Measurements from ENCODE around the gene PIGQ.

PIGQ gene

GRCh38 chr16:628321-629061, 58.7 kb downstream of the PIGQ start:
- DNase-seq (ENCODE audit: low read depth, low spot score) = no peak

- no peak for DNase-seq (ENCODE audit: low read depth, low spot score)
Measured at GRCh38 chr16:629185-629832, 59.5 kb downstream of the PIGQ start.

DNA sequence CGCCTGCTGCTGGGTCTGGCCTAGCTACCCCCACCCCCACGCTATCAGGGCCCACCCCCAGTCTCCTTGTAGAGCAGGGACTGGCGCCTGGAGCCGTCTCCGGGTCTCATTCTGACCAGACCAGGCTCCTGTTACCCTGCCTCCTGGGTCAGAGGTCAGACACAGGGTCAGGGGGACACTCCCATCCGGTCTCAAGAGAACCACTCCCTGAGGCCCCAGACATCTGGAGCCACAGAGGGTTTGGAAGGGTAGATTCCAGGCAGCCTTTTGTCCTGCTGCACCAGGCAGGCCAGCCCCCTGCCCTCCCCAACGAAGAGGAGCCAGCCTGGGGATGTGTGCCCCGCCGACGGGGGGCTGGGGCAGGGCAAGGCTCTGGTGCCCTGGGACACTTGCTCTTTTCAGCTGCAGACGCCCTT, 60.1 kb downstream of the PIGQ start:
- DNase-seq (ENCODE audit: low read depth, low spot score) = no peak

DNA sequence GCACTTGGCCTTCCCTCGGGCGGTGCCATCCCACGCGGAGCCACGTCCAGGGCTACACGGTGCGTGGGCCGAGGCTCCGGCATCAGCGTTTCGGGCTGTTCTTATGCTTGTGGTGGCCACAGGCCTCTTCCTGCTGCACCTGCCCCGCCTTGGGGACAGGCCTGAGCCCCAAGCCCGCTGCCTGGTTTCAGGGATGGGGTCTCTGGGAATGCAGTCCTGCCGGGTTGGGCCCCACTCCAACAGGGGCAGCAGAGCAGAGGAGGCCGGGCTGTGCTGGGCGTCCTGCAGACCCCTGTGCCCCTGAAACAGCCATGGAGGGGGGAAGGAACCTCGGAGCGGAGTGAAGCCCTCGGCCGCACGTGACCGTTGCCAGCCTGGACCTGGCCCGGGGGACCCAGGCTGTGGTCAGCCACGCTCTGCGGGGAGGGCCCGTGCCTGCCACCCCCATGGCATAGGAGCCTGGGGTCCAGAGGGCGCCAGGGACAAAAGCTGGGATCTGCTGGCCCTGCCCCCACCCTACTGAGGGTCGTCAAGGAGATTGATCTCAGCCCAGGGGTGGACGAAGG, 60.6 kb downstream of the PIGQ start:
- no peak for DNase-seq (ENCODE audit: low read depth, low spot score)

GRCh38 chr16:630815-631405, 61.1 kb downstream of the PIGQ start, which contains the start of gene WFIKKN1:
Gene WFIKKN1, plus strand, starts transcription at chr16:630985. Its CDS starts 269 bp downstream, at chr16:631254.
- DNase-seq (ENCODE audit: low read depth, low spot score) = peak; percentile 45

GRCh38 chr16:631808-632358, 62.1 kb downstream of the PIGQ start:
- no peak for DNase-seq (ENCODE audit: low read depth, low spot score)

GRCh38 chr16:632486-633335, 62.9 kb downstream of the PIGQ start:
- DNase-seq (ENCODE audit: low read depth, low spot score) = no peak

- no peak for DNase-seq (ENCODE audit: low read depth, low spot score)
Measured at GRCh38 chr16:633336-634050, 63.7 kb downstream of the PIGQ start.
